ENCODE results near the gene DYNLT3. TPM values are rescaled to one million over a fixed set of nuclear protein-coding genes. Genes with fewer than 3 reads are reported as not detected.

DYNLT3 gene
- polyA plus RNA-seq, 1 donor (not counting 4 experiments of a cell fraction or from before 2014, with no cell fraction given) = 37.3 TPM

GRCh38 chrX:37895795-37896510 is 48.6 kb upstream of the DYNLT3 start:
- Histone ChIP-seq H3K4me1 (ENCODE audit: control insufficient read depth, extremely low read depth, insufficient read depth, low read length) (no peaks in the 10 kb centered on the region), H3K4me3 (ENCODE audit: control insufficient read depth in 2 of 3, extremely low read depth in 1 of 3, insufficient read depth in 2 of 3, low read depth in 1 of 3, low read length in 3 of 3) (no peak overlapping the region), H3K79me2 (ENCODE audit: control insufficient read depth, insufficient read depth, low read length) (no peaks in the 10 kb centered on the region), H3K4me2 (ENCODE audit: control insufficient read depth, extremely low read depth, insufficient read depth, low read depth, low read length) (no peak overlapping the region), H4K20me1 (ENCODE audit: control insufficient read depth, extremely low read depth, insufficient read depth, low read length) (no peaks in the 10 kb centered on the region), H3K27ac (ENCODE audit: control insufficient read depth, insufficient read depth, low read length) (no peak overlapping the region), H3K9me1 (ENCODE audit: control insufficient read depth, extremely low read depth, insufficient read depth, low read length) (no peaks in the 10 kb centered on the region), H3K9ac (ENCODE audit: control insufficient read depth, extremely low read depth, insufficient read depth, low read length) (no peak overlapping the region), H3K36me3 (ENCODE audit: control insufficient read depth in 2 of 2, extremely low read depth in 1 of 2, insufficient read depth in 2 of 2, low read length in 2 of 2) (no peaks in the 10 kb centered on the region), H2AFZ (ENCODE audit: control insufficient read depth, low read length) (no peak overlapping the region), H3K27me3 (ENCODE audit: control insufficient read depth, extremely low read depth, insufficient read depth, low read length) (no peaks in the 10 kb centered on the region), H3K9me3 (ENCODE audit: control insufficient read depth, low read depth, low read length) (no peaks in the 10 kb centered on the region)
- TF ChIP-seq EZH2 (IDR thresholded peaks at IDR 0.05; ENCODE audit: low read length) = no peak
- TF ChIP-seq, protein P1, sequence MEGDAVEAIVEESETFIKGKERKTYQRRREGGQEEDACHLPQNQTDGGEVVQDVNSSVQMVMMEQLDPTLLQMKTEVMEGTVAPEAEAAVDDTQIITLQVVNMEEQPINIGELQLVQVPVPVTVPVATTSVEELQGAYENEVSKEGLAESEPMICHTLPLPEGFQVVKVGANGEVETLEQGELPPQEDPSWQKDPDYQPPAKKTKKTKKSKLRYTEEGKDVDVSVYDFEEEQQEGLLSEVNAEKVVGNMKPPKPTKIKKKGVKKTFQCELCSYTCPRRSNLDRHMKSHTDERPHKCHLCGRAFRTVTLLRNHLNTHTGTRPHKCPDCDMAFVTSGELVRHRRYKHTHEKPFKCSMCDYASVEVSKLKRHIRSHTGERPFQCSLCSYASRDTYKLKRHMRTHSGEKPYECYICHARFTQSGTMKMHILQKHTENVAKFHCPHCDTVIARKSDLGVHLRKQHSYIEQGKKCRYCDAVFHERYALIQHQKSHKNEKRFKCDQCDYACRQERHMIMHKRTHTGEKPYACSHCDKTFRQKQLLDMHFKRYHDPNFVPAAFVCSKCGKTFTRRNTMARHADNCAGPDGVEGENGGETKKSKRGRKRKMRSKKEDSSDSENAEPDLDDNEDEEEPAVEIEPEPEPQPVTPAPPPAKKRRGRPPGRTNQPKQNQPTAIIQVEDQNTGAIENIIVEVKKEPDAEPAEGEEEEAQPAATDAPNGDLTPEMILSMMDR (optimal IDR thresholded peaks at IDR 0.05 in 1 of 3, IDR thresholded peaks at IDR 0.05 in 1 of 3, conservative IDR thresholded peaks at IDR 0.05 in 1 of 3; ENCODE audit: extremely low read depth in 1 of 3, insufficient read depth in 2 of 3, low read length in 3 of 3) = no peak
- dilution Hi-C loops (cut with MboI; ENCODE audit: extremely low pct_ligation_motif_present, low sequenced_read_pairs) = no loop called here
- no peak for DNase-seq (ENCODE audit: low read depth, low spot score)
- FAIRE-seq = no peak

- no peaks in the 10 kb centered on the region for H3K9me3 ChIP-seq (ENCODE audit: control insufficient read depth, low read depth, low read length)
- no peak overlapping the region for H3K4me2 ChIP-seq (ENCODE audit: control insufficient read depth, extremely low read depth, insufficient read depth, low read depth, low read length)
- H2AFZ ChIP-seq (ENCODE audit: control insufficient read depth, low read length) = no peak overlapping the region
- FAIRE-seq (no peak), DNase-seq (ENCODE audit: low read depth, low spot score) (no peak)
- H3K79me2 ChIP-seq (ENCODE audit: control insufficient read depth, insufficient read depth, low read length) = no peaks in the 10 kb centered on the region
- H3K27ac ChIP-seq (ENCODE audit: control insufficient read depth, insufficient read depth, low read length) = no peak overlapping the region
- dilution Hi-C loops (cut with MboI; ENCODE audit: extremely low pct_ligation_motif_present, low sequenced_read_pairs) = no loop called here
- no peaks in the 10 kb centered on the region for H3K9me1 ChIP-seq (ENCODE audit: control insufficient read depth, extremely low read depth, insufficient read depth, low read length)
- TF ChIP-seq, protein P1 (optimal IDR thresholded peaks at IDR 0.05 in 1 of 3, IDR thresholded peaks at IDR 0.05 in 1 of 3, conservative IDR thresholded peaks at IDR 0.05 in 1 of 3; ENCODE audit: extremely low read depth in 1 of 3, insufficient read depth in 2 of 3, low read length in 3 of 3) = no peak
- no peak for TF ChIP-seq EZH2 (IDR thresholded peaks at IDR 0.05; ENCODE audit: low read length)
- no peaks in the 10 kb centered on the region for H3K4me1 ChIP-seq (ENCODE audit: control insufficient read depth, extremely low read depth, insufficient read depth, low read length)
- H3K4me3 ChIP-seq (ENCODE audit: control insufficient read depth in 2 of 3, extremely low read depth in 1 of 3, insufficient read depth in 2 of 3, low read depth in 1 of 3, low read length in 3 of 3) = no peak overlapping the region
- H3K9ac ChIP-seq (ENCODE audit: control insufficient read depth, extremely low read depth, insufficient read depth, low read length) = no peak overlapping the region
- no peaks in the 10 kb centered on the region for H3K36me3 ChIP-seq (ENCODE audit: control insufficient read depth in 2 of 2, extremely low read depth in 1 of 2, insufficient read depth in 2 of 2, low read length in 2 of 2)
- no peaks in the 10 kb centered on the region for H4K20me1 ChIP-seq (ENCODE audit: control insufficient read depth, extremely low read depth, insufficient read depth, low read length)
- no peaks in the 10 kb centered on the region for H3K27me3 ChIP-seq (ENCODE audit: control insufficient read depth, extremely low read depth, insufficient read depth, low read length)
Observed at GRCh38 chrX:37894725-37895124, 47.4 kb upstream of the DYNLT3 start.

All from keratinocyte (primary cell).